Nephron (organoid): ENCODE data around the gene ERRFI1.
"Not testable (repeated sequence)": the region's sequence is repeated elsewhere in the genome, so short reads cannot be mapped to it uniquely, and the experiment has no call there.

Source experiments
- H3K27ac Mint-ChIP-seq, 3 experiments: 2 replicates each; pipeline ENCODE4 v1.8.0; 2020; ENCODE audit warnings: mixed read lengths in 3 of 3, mild to moderate bottlenecking in 2 of 3, moderate library complexity in 1 of 3
- H3K27me3 Mint-ChIP-seq: 2 replicates; pipeline ENCODE4 v1.8.0; 2021; ENCODE audit warnings: low read depth, mild to moderate bottlenecking, moderate library complexity, mixed read lengths
- H3K36me3 Mint-ChIP-seq: 2 replicates; pipeline ENCODE4 v1.8.0; 2020; ENCODE audit warnings: low read depth, mixed read lengths
- H3K4me1 Mint-ChIP-seq: 2 replicates; pipeline ENCODE4 v1.8.0; 2020; ENCODE audit warnings: mixed read lengths
- H3K4me3 Mint-ChIP-seq, 3 experiments: 2 replicates each; pipeline ENCODE4 v1.8.0; 2020; ENCODE audit warnings: mild to moderate bottlenecking in 3 of 3, mixed read lengths in 3 of 3, moderate library complexity in 2 of 3
- H3K9me3 Mint-ChIP-seq: 2 replicates; pipeline ENCODE4 v1.8.0; 2020; ENCODE audit warnings: mixed read lengths
- TF ChIP-seq, protein P1 (sequence below), 3 experiments: fragments of 200-600 bp; sonication (generic); IDR thresholded peaks; one replicate each; pipeline ENCODE4 v1.5.0; 2021; ENCODE audit warnings: antibody characterized with exemption in 3 of 3; ENCODE audit not compliant: unreplicated experiment in 3 of 3

The ERRFI1 gene

GRCh38 chr1:8063298-8064036, 37.4 kb upstream of the ERRFI1 start:
- no peak overlapping the region for H3K4me3 Mint-ChIP-seq
- peaks cover 8% of the 10 kb centered on the region for H3K4me1 Mint-ChIP-seq
- TF ChIP-seq, protein P1, sequence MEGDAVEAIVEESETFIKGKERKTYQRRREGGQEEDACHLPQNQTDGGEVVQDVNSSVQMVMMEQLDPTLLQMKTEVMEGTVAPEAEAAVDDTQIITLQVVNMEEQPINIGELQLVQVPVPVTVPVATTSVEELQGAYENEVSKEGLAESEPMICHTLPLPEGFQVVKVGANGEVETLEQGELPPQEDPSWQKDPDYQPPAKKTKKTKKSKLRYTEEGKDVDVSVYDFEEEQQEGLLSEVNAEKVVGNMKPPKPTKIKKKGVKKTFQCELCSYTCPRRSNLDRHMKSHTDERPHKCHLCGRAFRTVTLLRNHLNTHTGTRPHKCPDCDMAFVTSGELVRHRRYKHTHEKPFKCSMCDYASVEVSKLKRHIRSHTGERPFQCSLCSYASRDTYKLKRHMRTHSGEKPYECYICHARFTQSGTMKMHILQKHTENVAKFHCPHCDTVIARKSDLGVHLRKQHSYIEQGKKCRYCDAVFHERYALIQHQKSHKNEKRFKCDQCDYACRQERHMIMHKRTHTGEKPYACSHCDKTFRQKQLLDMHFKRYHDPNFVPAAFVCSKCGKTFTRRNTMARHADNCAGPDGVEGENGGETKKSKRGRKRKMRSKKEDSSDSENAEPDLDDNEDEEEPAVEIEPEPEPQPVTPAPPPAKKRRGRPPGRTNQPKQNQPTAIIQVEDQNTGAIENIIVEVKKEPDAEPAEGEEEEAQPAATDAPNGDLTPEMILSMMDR (IDR thresholded peaks at IDR 0.05; ENCODE audit: unreplicated experiment in 3 of 3) = no peak
- H3K27me3 Mint-ChIP-seq = peaks cover 3% of the 10 kb centered on the region
- no peaks in the 10 kb centered on the region for H3K36me3 Mint-ChIP-seq
- peaks cover 7% of the 10 kb centered on the region for H3K9me3 Mint-ChIP-seq
- H3K27ac Mint-ChIP-seq = no peak overlapping the region

DNA sequence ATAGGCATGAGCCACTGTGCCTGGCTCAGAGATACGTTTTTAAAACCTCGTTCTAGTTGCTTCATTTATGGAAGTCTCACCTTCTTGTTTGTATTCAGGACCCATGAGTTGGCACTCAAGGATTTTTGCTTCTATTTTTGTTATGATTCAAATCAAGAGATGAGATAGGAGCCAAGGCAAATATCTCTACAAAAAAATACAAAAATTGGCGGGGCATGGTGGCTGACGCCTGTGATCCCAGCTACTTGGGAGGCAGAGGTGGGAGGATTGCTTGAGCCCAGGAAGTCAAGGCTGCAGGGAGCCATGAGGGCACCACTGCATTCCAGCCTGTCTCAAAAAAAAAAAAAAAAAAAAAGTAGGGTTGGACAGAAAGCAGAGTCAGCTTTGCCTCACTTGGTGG, 36.8 kb upstream of the ERRFI1 start:
- no peak overlapping the region for H3K4me3 Mint-ChIP-seq
- peaks cover 8% of the 10 kb centered on the region for H3K4me1 Mint-ChIP-seq
- TF ChIP-seq, protein P1 (IDR thresholded peaks at IDR 0.05; ENCODE audit: unreplicated experiment in 3 of 3) = no peak
- H3K27ac Mint-ChIP-seq = no peak overlapping the region
- H3K36me3 Mint-ChIP-seq = no peaks in the 10 kb centered on the region
- H3K27me3 Mint-ChIP-seq = peaks cover 7% of the 10 kb centered on the region
- peaks cover 7% of the 10 kb centered on the region for H3K9me3 Mint-ChIP-seq

- no peaks in the 10 kb centered on the region for H3K36me3 Mint-ChIP-seq
- peak overlapping the region in 2 of 3 experiments; percentile 31 to 78 for H3K27ac Mint-ChIP-seq
- no peak overlapping the region for H3K4me3 Mint-ChIP-seq
- H3K9me3 Mint-ChIP-seq = peaks cover 7% of the 10 kb centered on the region
- peaks cover 8% of the 10 kb centered on the region for H3K4me1 Mint-ChIP-seq
- TF ChIP-seq, protein P1 (IDR thresholded peaks at IDR 0.05; ENCODE audit: unreplicated experiment in 3 of 3) = no peak
- peaks cover 7% of the 10 kb centered on the region for H3K27me3 Mint-ChIP-seq
Measured at GRCh38 chr1:8061673-8062386, 35.7 kb upstream of the ERRFI1 start.

- H3K4me1 Mint-ChIP-seq = peaks cover 8% of the 10 kb centered on the region
- peak overlapping the region in 2 of 3 experiments; percentile 31 to 78 for H3K27ac Mint-ChIP-seq
- H3K36me3 Mint-ChIP-seq = no peaks in the 10 kb centered on the region
- TF ChIP-seq, protein P1 (IDR thresholded peaks at IDR 0.05; ENCODE audit: unreplicated experiment in 3 of 3) = no peak
- H3K27me3 Mint-ChIP-seq = peaks cover 7% of the 10 kb centered on the region
- H3K4me3 Mint-ChIP-seq = no peak overlapping the region
- H3K9me3 Mint-ChIP-seq = peaks cover 6% of the 10 kb centered on the region
Measured at GRCh38 chr1:8061210-8061609, 35.1 kb upstream of the ERRFI1 start.

DNA sequence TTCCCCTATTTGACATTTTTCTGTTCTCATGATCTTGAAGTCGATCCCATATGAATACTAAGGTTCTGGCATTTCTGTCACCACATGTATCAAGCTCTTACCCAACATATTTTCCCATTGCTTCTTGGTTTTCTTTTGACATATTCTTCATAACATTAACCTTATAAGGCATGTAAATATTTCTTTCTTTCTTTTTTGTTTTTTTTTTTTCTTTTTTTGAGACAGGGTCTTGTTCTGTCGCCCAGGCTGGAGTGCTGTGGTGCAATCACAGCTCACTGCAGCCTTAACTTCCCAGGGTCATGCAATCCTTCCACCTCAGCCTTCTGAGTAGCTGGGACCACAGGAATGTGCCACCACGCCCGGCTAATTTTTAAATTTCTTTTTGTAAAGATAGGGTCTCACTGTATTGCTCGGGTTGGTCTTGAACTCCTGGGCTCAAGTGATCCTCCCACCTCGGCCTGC, 33.1 kb upstream of the ERRFI1 start:
- TF ChIP-seq, protein P1 (IDR thresholded peaks at IDR 0.05; ENCODE audit: unreplicated experiment in 3 of 3) = no peak
- H3K4me1 Mint-ChIP-seq = peaks cover 8% of the 10 kb centered on the region
- H3K9me3 Mint-ChIP-seq = no peaks in the 10 kb centered on the region
- H3K36me3 Mint-ChIP-seq = no peaks in the 10 kb centered on the region
- no peak overlapping the region for H3K4me3 Mint-ChIP-seq
- peaks cover 3% of the 10 kb centered on the region for H3K27me3 Mint-ChIP-seq
- H3K27ac Mint-ChIP-seq = no peak overlapping the region

- not testable (repeated sequence) for H3K4me1 Mint-ChIP-seq, H3K27me3 Mint-ChIP-seq, H3K9me3 Mint-ChIP-seq, H3K36me3 Mint-ChIP-seq, H3K4me3 Mint-ChIP-seq, H3K27ac Mint-ChIP-seq
Measured at GRCh38 chr1:8057779-8058178, 31.7 kb upstream of the ERRFI1 start.
